ENCODE data around the gene GNAI3.

Gene GNAI3

GRCh38 chr1:109564194-109564878, 15.9 kb downstream of the GNAI3 start:
- Mint-ChIP-seq H3K9me3 (no peaks in the 10 kb centered on the region), H3K27ac (peak overlapping the region; percentile 86), H3K36me3 (peaks cover 3% of the 10 kb centered on the region), H3K4me3 (peak overlapping the region; percentile 34), H3K27me3 (no peaks in the 10 kb centered on the region), H3K4me1 (peaks cover 67% of the 10 kb centered on the region)

GRCh38 chr1:109565241-109565640, 16.8 kb downstream of the GNAI3 start:
- peaks cover 58% of the 10 kb centered on the region for H3K4me1 Mint-ChIP-seq
- H3K27me3 Mint-ChIP-seq = no peaks in the 10 kb centered on the region
- H3K4me3 Mint-ChIP-seq = no peak overlapping the region
- H3K9me3 Mint-ChIP-seq = no peaks in the 10 kb centered on the region
- peaks cover 3% of the 10 kb centered on the region for H3K36me3 Mint-ChIP-seq
- no peak overlapping the region for H3K27ac Mint-ChIP-seq

GRCh38 chr1:109566982-109567381, 18.6 kb downstream of the GNAI3 start:
- Mint-ChIP-seq H3K4me3 (no peak overlapping the region), H3K9me3 (no peaks in the 10 kb centered on the region), H3K27me3 (no peaks in the 10 kb centered on the region), H3K27ac (no peak overlapping the region), H3K4me1 (peaks cover 41% of the 10 kb centered on the region), H3K36me3 (peaks cover 3% of the 10 kb centered on the region)

- peaks cover 3% of the 10 kb centered on the region for H3K36me3 Mint-ChIP-seq
- H3K27me3 Mint-ChIP-seq = no peaks in the 10 kb centered on the region
- H3K4me3 Mint-ChIP-seq = no peak overlapping the region
- peak overlapping the region; percentile 25 for H3K27ac Mint-ChIP-seq
- no peaks in the 10 kb centered on the region for H3K9me3 Mint-ChIP-seq
- H3K4me1 Mint-ChIP-seq = peaks cover 39% of the 10 kb centered on the region
Measured at GRCh38 chr1:109567877-109568672, 19.7 kb downstream of the GNAI3 start.

- Mint-ChIP-seq H3K4me3 (no peak overlapping the region), H3K9me3 (no peaks in the 10 kb centered on the region), H3K36me3 (peaks cover under 1% of the 10 kb centered on the region), H3K27me3 (no peaks in the 10 kb centered on the region), H3K4me1 (peaks cover 28% of the 10 kb centered on the region), H3K27ac (no peak overlapping the region)
Measured at GRCh38 chr1:109569323-109569722, 20.9 kb downstream of the GNAI3 start.

- Mint-ChIP-seq H3K9me3 (no peaks in the 10 kb centered on the region), H3K36me3 (peaks cover 6% of the 10 kb centered on the region), H3K4me3 (no peak overlapping the region), H3K27ac (no peak overlapping the region), H3K27me3 (no peaks in the 10 kb centered on the region), H3K4me1 (peaks cover 19% of the 10 kb centered on the region)
Measured at GRCh38 chr1:109570414-109570813, 22.0 kb downstream of the GNAI3 start.

GRCh38 chr1:109573785-109574184, 25.4 kb downstream of the GNAI3 start:
- no peaks in the 10 kb centered on the region for H3K27me3 Mint-ChIP-seq
- peaks cover 8% of the 10 kb centered on the region for H3K36me3 Mint-ChIP-seq
- no peaks in the 10 kb centered on the region for H3K9me3 Mint-ChIP-seq
- no peak overlapping the region for H3K27ac Mint-ChIP-seq
- peaks cover 11% of the 10 kb centered on the region for H3K4me1 Mint-ChIP-seq
- no peak overlapping the region for H3K4me3 Mint-ChIP-seq

GRCh38 chr1:109578947-109579443, 30.6 kb downstream of the GNAI3 start:
- Mint-ChIP-seq H3K27ac (peak overlapping the region; percentile 41), H3K9me3 (no peaks in the 10 kb centered on the region), H3K4me3 (no peak overlapping the region), H3K27me3 (no peaks in the 10 kb centered on the region), H3K36me3 (peaks cover 15% of the 10 kb centered on the region), H3K4me1 (no peaks in the 10 kb centered on the region)

- H3K9me3 Mint-ChIP-seq = no peaks in the 10 kb centered on the region
- H3K4me3 Mint-ChIP-seq = no peak overlapping the region
- H3K27ac Mint-ChIP-seq = no peak overlapping the region
- no peaks in the 10 kb centered on the region for H3K27me3 Mint-ChIP-seq
- peaks cover 16% of the 10 kb centered on the region for H3K36me3 Mint-ChIP-seq
- H3K4me1 Mint-ChIP-seq = no peaks in the 10 kb centered on the region
Measured at GRCh38 chr1:109579491-109579890, 31.1 kb downstream of the GNAI3 start.

- Mint-ChIP-seq H3K27ac (no peak overlapping the region), H3K4me1 (no peaks in the 10 kb centered on the region), H3K9me3 (no peaks in the 10 kb centered on the region), H3K4me3 (no peak overlapping the region), H3K36me3 (peaks cover 16% of the 10 kb centered on the region), H3K27me3 (no peaks in the 10 kb centered on the region)
Measured at GRCh38 chr1:109582021-109582420, 33.6 kb downstream of the GNAI3 start.

GRCh38 chr1:109584766-109585165, 36.4 kb downstream of the GNAI3 start:
- Mint-ChIP-seq H3K4me3 (no peak overlapping the region), H3K36me3 (peaks cover 26% of the 10 kb centered on the region), H3K9me3 (no peaks in the 10 kb centered on the region), H3K4me1 (no peaks in the 10 kb centered on the region), H3K27ac (no peak overlapping the region), H3K27me3 (no peaks in the 10 kb centered on the region)

GRCh38 chr1:109586055-109586454, 37.6 kb downstream of the GNAI3 start:
- H3K36me3 Mint-ChIP-seq = peaks cover 24% of the 10 kb centered on the region
- no peak overlapping the region for H3K27ac Mint-ChIP-seq
- H3K4me3 Mint-ChIP-seq = no peak overlapping the region
- H3K9me3 Mint-ChIP-seq = no peaks in the 10 kb centered on the region
- no peaks in the 10 kb centered on the region for H3K4me1 Mint-ChIP-seq
- no peaks in the 10 kb centered on the region for H3K27me3 Mint-ChIP-seq

GRCh38 chr1:109589177-109589576, 40.8 kb downstream of the GNAI3 start:
- Mint-ChIP-seq H3K4me3 (no peak overlapping the region), H3K4me1 (no peaks in the 10 kb centered on the region), H3K27me3 (no peaks in the 10 kb centered on the region), H3K9me3 (no peaks in the 10 kb centered on the region), H3K27ac (no peak overlapping the region), H3K36me3 (peaks cover 24% of the 10 kb centered on the region)

GRCh38 chr1:109589679-109590078, 41.3 kb downstream of the GNAI3 start:
- Mint-ChIP-seq H3K9me3 (no peaks in the 10 kb centered on the region), H3K4me3 (no peak overlapping the region), H3K36me3 (peaks cover 21% of the 10 kb centered on the region), H3K4me1 (no peaks in the 10 kb centered on the region), H3K27ac (peak overlapping the region; percentile 13), H3K27me3 (no peaks in the 10 kb centered on the region)

GRCh38 chr1:109592916-109593315, 44.5 kb downstream of the GNAI3 start:
- H3K27me3 Mint-ChIP-seq = no peaks in the 10 kb centered on the region
- no peaks in the 10 kb centered on the region for H3K9me3 Mint-ChIP-seq
- H3K27ac Mint-ChIP-seq = no peak overlapping the region
- H3K4me1 Mint-ChIP-seq = no peaks in the 10 kb centered on the region
- H3K4me3 Mint-ChIP-seq = no peak overlapping the region
- peaks cover 13% of the 10 kb centered on the region for H3K36me3 Mint-ChIP-seq

- H3K4me1 Mint-ChIP-seq = peaks cover 7% of the 10 kb centered on the region
- H3K27ac Mint-ChIP-seq = no peak overlapping the region
- no peaks in the 10 kb centered on the region for H3K27me3 Mint-ChIP-seq
- H3K36me3 Mint-ChIP-seq = peaks cover 6% of the 10 kb centered on the region
- H3K9me3 Mint-ChIP-seq = no peaks in the 10 kb centered on the region
- no peak overlapping the region for H3K4me3 Mint-ChIP-seq
Measured at GRCh38 chr1:109595531-109595930, 47.1 kb downstream of the GNAI3 start.

All from activated naive CD4-positive, alpha-beta T cell treated with anti-CD3 and anti-CD28 coated beads, Interleukin-2, amount 50 U/mL, for 24 hours (primary cell).